NCI-H774 (cell line): Measurements from ENCODE around the gene MPND.
"Not testable (repeated sequence)": the region's sequence is repeated elsewhere in the genome, so short reads cannot be mapped to it uniquely, and the experiment has no call there.

Experiments used
- DNase-seq: peaks from one replicate; lab custom pipeline; 2025; lab: John Stamatoyannopoulos, UW

The MPND gene

GRCh38 chr19:4347521-4347920 lies 4.2 kb downstream of the MPND start:
- no peak for DNase-seq

GRCh38 chr19:4349225-4349624 lies 5.9 kb downstream of the MPND start:
- DNase-seq = not testable (repeated sequence)

- DNase-seq = no peak
Measured at GRCh38 chr19:4350111-4350510, 6.7 kb downstream of the MPND start.

- DNase-seq = no peak
Measured at GRCh38 chr19:4350726-4351125, 7.4 kb downstream of the MPND start.

GRCh38 chr19:4352701-4353121 lies 9.3 kb downstream of the MPND start:
- no peak for DNase-seq

GRCh38 chr19:4354282-4354681 lies 10.9 kb downstream of the MPND start:
- no peak for DNase-seq

- DNase-seq = no peak
Measured at GRCh38 chr19:4354897-4355296, 11.5 kb downstream of the MPND start.

GRCh38 chr19:4357095-4357797 lies 13.9 kb downstream of the MPND start:
- no peak for DNase-seq

GRCh38 chr19:4357921-4358326 lies 14.6 kb downstream of the MPND start:
- no peak for DNase-seq

GRCh38 chr19:4358709-4359626 lies 15.6 kb downstream of the MPND start:
- DNase-seq = no peak

- no peak for DNase-seq
Measured at GRCh38 chr19:4359627-4360000, 16.3 kb downstream of the MPND start.

GRCh38 chr19:4360081-4360569 lies 16.8 kb downstream of the MPND start:
- DNase-seq = no peak

GRCh38 chr19:4360641-4361151 lies 17.3 kb downstream of the MPND start:
- no peak for DNase-seq

GRCh38 chr19:4361152-4362046 lies 18.0 kb downstream of the MPND start:
- no peak for DNase-seq

GRCh38 chr19:4362101-4362828 lies 18.9 kb downstream of the MPND start:
- DNase-seq = no peak

- DNase-seq = no peak
Measured at GRCh38 chr19:4362831-4363545, 19.6 kb downstream of the MPND start.

- DNase-seq = no peak
Measured at GRCh38 chr19:4363571-4364304, 20.4 kb downstream of the MPND start.

- no peak for DNase-seq
Measured at GRCh38 chr19:4365341-4365740, 22.0 kb downstream of the MPND start.

GRCh38 chr19:4365791-4366665 lies 22.7 kb downstream of the MPND start:
- DNase-seq = no peak
